LNCaP clone FGC (cell line): ENCODE measurements around the gene PDCD2L.

Source experiments
- DNase-seq: peaks from one replicate; pipeline ENCODE4 v3.0.0-alpha.2; 2011; ENCODE audit warnings: low read depth
- H3K4me3 ChIP-seq: 2 replicates; pipeline ENCODE4 v1.5.1; 2011; ENCODE audit warnings: mild to moderate bottlenecking, low read depth, low read length, control low read depth
- CTCF ChIP-seq: IDR thresholded peaks from 2 replicates; pipeline ENCODE4 v1.5.1; 2012; ENCODE audit warnings: mild to moderate bottlenecking; ENCODE audit not compliant: control insufficient read depth, insufficient read depth; ENCODE audit errors: extremely low read depth

The PDCD2L gene

GRCh38 chr19:34430738-34431625, 26.8 kb downstream of the PDCD2L start:
- DNase-seq, result no peak
- peak; percentile 52 for TF ChIP-seq CTCF
- H3K4me3 ChIP-seq, result no peak overlapping the region

GRCh38 chr19:34431681-34432402, 27.6 kb downstream of the PDCD2L start:
- no peak for TF ChIP-seq CTCF
- H3K4me3 ChIP-seq, result no peak overlapping the region
- DNase-seq, result no peak

- no peak overlapping the region for H3K4me3 ChIP-seq
- DNase-seq, result no peak
- no peak for TF ChIP-seq CTCF
These were observed 28.6 kb downstream of the PDCD2L start for GRCh38 chr19:34432797-34433196.

- no peak for TF ChIP-seq CTCF
- no peak for DNase-seq
- no peak overlapping the region for H3K4me3 ChIP-seq
These were observed 32.5 kb downstream of the PDCD2L start for GRCh38 chr19:34436716-34437115.

- DNase-seq, result no peak
- no peak for TF ChIP-seq CTCF
- no peak overlapping the region for H3K4me3 ChIP-seq
These were observed 44.0 kb downstream of the PDCD2L start for GRCh38 chr19:34448191-34448590.

- no peak overlapping the region for H3K4me3 ChIP-seq
- TF ChIP-seq CTCF, result no peak
- no peak for DNase-seq
These were observed 48.5 kb downstream of the PDCD2L start for GRCh38 chr19:34452723-34453122.
